ENCODE results near the gene PFAS. TPM values are rescaled to one million over a fixed set of nuclear protein-coding genes. Genes with fewer than 3 reads are reported as not detected.

Gene PFAS
- total RNA-seq, 2 experiments from 2014 or later, result 113 to 141 TPM

DNA sequence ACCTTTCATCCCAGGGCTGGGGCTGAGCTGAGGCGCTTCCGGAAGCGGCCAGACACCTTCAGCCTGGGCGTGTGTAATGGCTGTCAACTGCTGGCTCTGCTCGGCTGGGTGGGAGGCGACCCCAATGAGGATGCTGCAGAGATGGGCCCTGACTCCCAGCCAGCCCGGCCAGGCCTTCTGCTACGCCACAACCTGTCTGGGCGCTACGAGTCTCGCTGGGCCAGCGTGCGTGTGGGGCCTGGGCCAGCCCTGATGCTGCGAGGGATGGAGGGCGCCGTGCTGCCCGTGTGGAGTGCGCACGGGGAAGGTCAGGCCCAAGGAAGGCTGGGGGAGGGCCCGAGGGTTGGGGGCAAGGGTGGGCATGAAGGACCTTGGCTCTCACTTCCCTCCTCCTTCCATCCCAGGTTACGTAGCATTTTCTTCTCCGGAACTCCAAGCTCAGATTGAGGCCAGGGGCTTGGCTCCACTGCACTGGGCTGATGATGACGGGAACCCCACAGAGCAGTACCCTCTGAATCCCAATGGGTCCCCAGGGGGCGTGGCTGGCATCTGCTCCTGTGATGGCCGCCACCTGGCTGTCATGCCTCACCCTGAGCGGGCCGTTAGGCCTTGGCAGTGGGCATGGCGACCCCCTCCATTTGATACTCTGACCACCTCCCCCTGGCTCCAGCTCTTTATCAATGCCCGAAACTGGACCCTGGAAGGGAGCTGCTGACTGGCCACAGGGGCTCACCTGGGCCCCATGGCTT lies 19.6 kb downstream of the PFAS start:
- H3K36me3 Mint-ChIP-seq (ENCODE audit: low read depth), result peaks cover 40% of the 10 kb centered on the region
- H3K9me3 Mint-ChIP-seq (ENCODE audit: low read depth), result no peaks in the 10 kb centered on the region
- ChIA-PET CTCF (interaction anchor here (1.2 kb wide), 1 partner anchor 32 kb away, joined by 3 read pairs; no protein-coding TSS in a partner anchor), POLR2A (interaction anchor here (0.5 kb wide), 1 partner anchor 108 kb away, joined by 3 read pairs; the partner anchor contains the start of gene KRABD2)
- intact Hi-C loops (cut with DNase I, micrococcal nuclease), result no loop called here
- DNase-seq, result no peak
- no peaks in the 10 kb centered on the region for H3K4me1 Mint-ChIP-seq
- no peaks in the 10 kb centered on the region for H3K27me3 Mint-ChIP-seq
- no peak for ATAC-seq
- no peak overlapping the region for H3K4me3 Mint-ChIP-seq
- H3K27ac Mint-ChIP-seq, result no peak overlapping the region

DNA sequence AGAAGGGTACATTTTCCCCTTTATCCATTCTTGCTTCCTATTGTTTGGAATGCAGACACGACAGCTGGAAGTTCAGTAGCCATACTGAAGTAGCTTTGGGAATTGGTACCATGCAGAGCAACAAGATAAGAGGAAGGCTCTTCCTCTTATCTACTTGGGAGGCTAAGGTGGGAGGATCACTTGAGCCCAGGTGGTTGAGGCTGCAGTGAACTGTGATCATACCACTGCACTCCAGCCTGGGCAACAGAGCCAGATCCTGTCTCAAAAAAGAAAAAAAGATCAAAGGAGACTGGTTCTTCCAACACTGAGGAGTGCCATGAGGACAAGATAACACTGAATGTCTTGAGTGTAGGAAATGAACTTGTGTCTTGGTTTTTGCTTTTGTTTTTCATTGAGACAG lies 23.3 kb downstream of the PFAS start:
- CTCF ChIA-PET, result interaction anchor here (1.2 kb wide), 1 partner anchor 16 kb away, joined by 3 read pairs; the partner anchor contains the start of gene RANGRF
- DNase-seq (no peak), ATAC-seq (no peak)
- Mint-ChIP-seq H3K27ac (no peak overlapping the region), H3K36me3 (ENCODE audit: low read depth) (peaks cover 25% of the 10 kb centered on the region), H3K27me3 (no peaks in the 10 kb centered on the region), H3K4me1 (no peaks in the 10 kb centered on the region), H3K9me3 (ENCODE audit: low read depth) (no peaks in the 10 kb centered on the region), H3K4me3 (no peak overlapping the region)
- intact Hi-C loops (cut with DNase I, micrococcal nuclease), result no loop called here
- POLR2A ChIA-PET, result no interaction called here

DNA sequence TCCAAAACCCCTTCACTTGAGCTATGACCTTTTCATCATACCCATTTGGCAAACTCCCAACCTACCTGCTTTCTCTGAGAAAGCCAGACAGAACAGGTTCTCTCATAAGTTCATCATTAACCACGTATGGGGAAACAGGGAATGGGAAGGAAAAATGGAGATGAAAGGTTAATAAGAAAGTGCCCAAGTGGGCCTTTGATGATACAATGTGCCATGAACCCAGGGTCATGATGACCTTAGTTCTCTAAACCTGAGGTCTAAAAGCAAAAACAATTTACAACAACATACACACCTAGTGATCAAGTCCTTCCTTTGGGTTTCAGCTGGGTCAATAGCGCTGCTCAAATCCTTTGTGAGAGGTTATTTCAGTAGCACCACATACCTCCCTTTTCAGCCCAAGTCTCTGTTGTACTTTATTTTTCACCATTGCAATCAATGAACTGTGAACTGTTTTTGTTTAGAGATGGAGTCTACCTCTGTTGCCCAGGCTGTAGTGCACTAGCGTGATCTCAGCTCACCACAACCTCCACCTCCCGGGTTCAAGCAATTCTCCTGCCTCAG lies 24.9 kb downstream of the PFAS start:
- no peak for DNase-seq
- no peak for ATAC-seq

DNA sequence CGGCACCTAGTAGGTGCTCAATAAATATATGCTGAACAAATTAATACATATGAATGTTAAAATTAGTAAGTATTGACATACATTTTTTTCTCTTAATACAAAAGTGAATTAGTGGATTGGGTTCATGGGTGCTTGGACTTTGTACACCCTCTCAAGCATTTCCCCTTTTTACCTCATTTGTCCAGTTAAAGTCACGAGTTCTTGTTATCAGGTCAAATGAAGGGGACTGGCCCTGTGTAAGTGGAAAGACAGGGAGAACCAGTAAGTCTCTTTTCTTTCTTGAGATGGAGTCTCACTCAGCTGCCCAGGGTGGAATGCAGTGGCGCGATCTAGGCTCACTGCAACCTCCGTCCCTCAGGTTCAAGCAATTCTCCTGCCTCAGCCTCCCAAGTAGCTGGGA lies 25.7 kb downstream of the PFAS start:
- no peak for DNase-seq
- Mint-ChIP-seq H3K27me3 (no peaks in the 10 kb centered on the region), H3K27ac (no peak overlapping the region), H3K36me3 (ENCODE audit: low read depth) (peaks cover 20% of the 10 kb centered on the region), H3K4me1 (no peaks in the 10 kb centered on the region), H3K9me3 (ENCODE audit: low read depth) (no peaks in the 10 kb centered on the region), H3K4me3 (no peak overlapping the region)
- POLR2A ChIA-PET, result no interaction called here
- CTCF ChIA-PET, result no interaction called here
- no peak for ATAC-seq
- intact Hi-C loops (cut with DNase I, micrococcal nuclease), result no loop called here

More for the DNA sequence above, 24.9 kb downstream of the PFAS start:
- no peak overlapping the region for H3K4me3 Mint-ChIP-seq
- intact Hi-C loops (cut with DNase I, micrococcal nuclease), result no loop called here
- peaks cover 23% of the 10 kb centered on the region for H3K36me3 Mint-ChIP-seq (ENCODE audit: low read depth)
- ChIA-PET POLR2A (no interaction called here), CTCF (no interaction called here)
- no peak overlapping the region for H3K27ac Mint-ChIP-seq
- no peaks in the 10 kb centered on the region for H3K27me3 Mint-ChIP-seq
- no peaks in the 10 kb centered on the region for H3K9me3 Mint-ChIP-seq (ENCODE audit: low read depth)
- no peaks in the 10 kb centered on the region for H3K4me1 Mint-ChIP-seq

DNA sequence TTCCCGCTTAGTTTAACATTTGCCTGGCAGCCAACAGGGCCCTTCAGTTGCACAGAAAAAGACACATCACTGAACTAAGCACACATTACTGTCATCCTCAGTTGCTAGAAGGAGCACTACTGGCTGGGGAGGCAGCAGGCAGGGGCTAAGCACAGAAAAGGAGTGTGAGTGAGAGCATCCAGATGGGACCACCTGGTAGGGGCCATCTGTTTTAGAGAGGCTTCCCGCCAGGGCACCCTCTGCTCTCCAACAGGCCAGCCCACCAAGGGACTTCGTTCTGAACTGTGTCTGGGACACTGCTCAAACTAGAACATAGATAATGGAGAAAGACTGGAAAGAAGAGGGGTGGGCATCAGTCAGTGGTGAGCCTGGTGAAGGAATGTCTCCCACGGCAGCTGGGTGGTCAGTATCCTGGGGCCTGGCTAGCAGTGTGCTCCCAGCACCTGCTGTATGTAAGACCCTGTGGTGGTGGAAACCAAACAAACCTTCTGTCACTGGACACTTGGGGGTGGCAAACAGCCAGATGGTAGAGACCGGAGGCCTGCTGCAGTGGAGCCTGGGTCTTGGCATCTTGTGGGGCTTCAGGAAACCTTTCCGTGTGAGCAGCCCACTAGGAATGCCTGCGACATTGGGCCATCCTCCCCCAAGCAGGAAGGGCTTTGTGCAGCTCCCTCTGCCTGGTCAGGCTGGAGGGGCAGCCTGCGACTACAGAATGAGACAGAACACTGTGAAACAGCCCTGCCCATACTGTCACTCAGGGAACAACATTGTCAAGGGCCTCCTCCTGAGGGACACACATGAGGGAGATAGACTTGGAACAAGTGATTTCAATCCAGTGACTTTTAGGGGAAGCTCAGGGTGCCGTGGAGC lies 26.6 kb downstream of the PFAS start:
- ATAC-seq, result no peak
- no peaks in the 10 kb centered on the region for H3K4me1 Mint-ChIP-seq
- intact Hi-C loops (cut with DNase I, micrococcal nuclease), result no loop called here
- H3K9me3 Mint-ChIP-seq (ENCODE audit: low read depth), result no peaks in the 10 kb centered on the region
- ChIA-PET CTCF (interaction anchor here (0.6 to 0.8 kb wide), 3 partner anchors 17 to 42 kb away, joined by 3 to 4 read pairs (median 4); no protein-coding TSS in a partner anchor), POLR2A (no interaction called here)
- H3K27ac Mint-ChIP-seq, result no peak overlapping the region
- H3K36me3 Mint-ChIP-seq (ENCODE audit: low read depth), result peaks cover 16% of the 10 kb centered on the region
- no peaks in the 10 kb centered on the region for H3K27me3 Mint-ChIP-seq
- no peak overlapping the region for H3K4me3 Mint-ChIP-seq
- DNase-seq, result no peak

DNA sequence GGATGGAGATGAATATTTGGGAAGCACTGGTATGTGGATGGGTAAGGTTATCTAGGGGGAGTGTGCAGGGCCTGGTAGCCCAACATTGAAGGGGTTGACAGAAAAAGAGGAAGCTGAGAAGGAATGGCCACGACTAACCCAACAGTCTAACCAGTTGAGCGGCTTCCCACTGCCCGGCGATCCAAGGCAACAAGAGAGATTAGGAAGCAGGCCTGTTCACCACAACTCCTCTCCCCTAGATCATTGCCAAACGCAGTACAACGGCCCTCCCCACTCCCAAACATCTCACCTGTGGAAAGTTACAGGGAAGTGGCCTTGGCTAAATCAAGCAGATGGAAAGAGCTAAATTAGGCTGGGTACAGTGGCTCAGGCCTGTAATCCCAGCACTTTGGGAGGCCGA lies 28.2 kb downstream of the PFAS start:
- peaks cover 2% of the 10 kb centered on the region for H3K4me1 Mint-ChIP-seq
- H3K4me3 Mint-ChIP-seq, result no peak overlapping the region
- H3K9me3 Mint-ChIP-seq (ENCODE audit: low read depth), result no peaks in the 10 kb centered on the region
- DNase-seq (no peak), ATAC-seq (no peak)
- peaks cover 7% of the 10 kb centered on the region for H3K36me3 Mint-ChIP-seq (ENCODE audit: low read depth)
- intact Hi-C loops (cut with DNase I, micrococcal nuclease), result no loop called here
- no peaks in the 10 kb centered on the region for H3K27me3 Mint-ChIP-seq
- CTCF ChIA-PET, result interaction anchor here (0.6 to 0.7 kb wide), 2 partner anchors 18 to 139 kb away, joined by 3 read pairs; partner anchors contain the start of gene SLC25A35
- H3K27ac Mint-ChIP-seq, result no peak overlapping the region
- POLR2A ChIA-PET, result no interaction called here

DNA sequence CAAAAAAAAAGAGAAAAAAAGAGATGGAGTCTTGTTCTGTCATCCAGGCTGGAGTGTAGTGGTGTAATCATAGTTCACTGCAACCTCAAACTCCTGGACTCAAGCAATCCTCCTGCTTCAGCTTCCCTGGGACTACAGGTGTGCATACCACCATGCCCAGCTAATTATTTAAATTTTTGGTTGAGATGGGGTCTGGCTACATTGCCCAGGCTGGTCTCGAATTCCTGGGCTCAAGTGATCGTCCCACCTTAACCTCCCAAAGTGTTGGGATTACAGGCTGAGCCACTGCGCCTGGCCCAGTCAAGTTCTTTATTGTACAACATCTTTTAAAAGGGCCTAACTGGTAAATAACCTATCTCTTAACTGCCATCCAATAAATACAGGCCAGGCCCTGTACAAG lies 33.3 kb downstream of the PFAS start:
- ChIA-PET POLR2A (no interaction called here), CTCF (interaction anchor here (1.5 kb wide), 1 partner anchor 18 kb away, joined by 5 read pairs; no protein-coding TSS in a partner anchor)
- no peaks in the 10 kb centered on the region for H3K27me3 Mint-ChIP-seq
- ATAC-seq (no peak), DNase-seq (no peak)
- H3K4me1 Mint-ChIP-seq, result peaks cover 2% of the 10 kb centered on the region
- H3K4me3 Mint-ChIP-seq, result no peak overlapping the region
- no peaks in the 10 kb centered on the region for H3K9me3 Mint-ChIP-seq (ENCODE audit: low read depth)
- no peak overlapping the region for H3K27ac Mint-ChIP-seq
- no peaks in the 10 kb centered on the region for H3K36me3 Mint-ChIP-seq (ENCODE audit: low read depth)
- intact Hi-C loops (cut with DNase I, micrococcal nuclease), result no loop called here

DNA sequence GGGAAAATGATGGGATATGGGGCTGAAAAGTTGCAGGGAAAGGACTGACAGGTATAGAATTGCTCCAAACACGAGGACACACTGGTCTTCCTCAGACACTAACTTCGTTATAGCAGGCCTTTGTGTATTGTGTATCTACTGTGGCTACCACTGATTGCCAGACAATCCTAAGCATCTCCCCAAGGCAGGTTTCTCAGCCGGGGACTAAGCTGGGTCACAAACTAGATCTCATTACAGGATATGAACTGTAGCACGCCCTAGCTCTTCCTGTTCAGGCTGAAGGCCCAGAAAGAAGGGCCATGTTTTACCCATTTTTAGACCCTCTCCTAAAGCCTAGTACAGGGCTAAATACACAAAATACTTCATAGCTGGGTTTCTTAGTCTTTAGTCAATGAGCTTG lies 34.3 kb downstream of the PFAS start:
- ATAC-seq (no peak), DNase-seq (no peak)
- Mint-ChIP-seq H3K27me3 (no peaks in the 10 kb centered on the region), H3K4me3 (no peak overlapping the region), H3K36me3 (ENCODE audit: low read depth) (no peaks in the 10 kb centered on the region), H3K27ac (no peak overlapping the region), H3K4me1 (peaks cover 8% of the 10 kb centered on the region), H3K9me3 (ENCODE audit: low read depth) (no peaks in the 10 kb centered on the region)
- ChIA-PET POLR2A (no interaction called here), CTCF (interaction anchor here (0.6 to 1.9 kb wide), 4 partner anchors 17 to 448 kb away, joined by 3 to 7 read pairs (median 4); no protein-coding TSS in a partner anchor)
- intact Hi-C loops (cut with DNase I, micrococcal nuclease), result no loop called here

DNA sequence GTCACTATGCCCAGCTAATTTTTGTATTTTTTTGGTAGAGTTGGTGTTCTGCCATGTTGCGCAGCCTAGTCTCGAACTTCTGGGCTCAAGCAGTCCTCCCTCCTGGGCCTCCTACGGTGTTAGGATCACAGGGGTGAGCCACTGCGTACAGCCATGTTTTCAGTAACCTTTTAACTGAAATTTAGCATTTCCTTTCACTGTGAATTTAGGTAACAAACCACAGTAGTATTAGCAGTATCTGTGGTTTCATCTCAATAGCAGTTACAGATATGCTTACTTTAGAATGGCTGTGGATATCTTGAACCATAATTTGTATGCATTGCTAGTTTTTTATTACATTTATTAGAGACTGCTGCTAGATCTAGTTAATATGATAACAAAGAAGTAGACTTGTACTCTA lies 35.0 kb downstream of the PFAS start:
- Mint-ChIP-seq H3K27me3 (no peaks in the 10 kb centered on the region), H3K4me3 (no peak overlapping the region), H3K27ac (no peak overlapping the region), H3K4me1 (peaks cover 8% of the 10 kb centered on the region), H3K36me3 (ENCODE audit: low read depth) (peaks cover under 1% of the 10 kb centered on the region), H3K9me3 (ENCODE audit: low read depth) (no peaks in the 10 kb centered on the region)
- ChIA-PET POLR2A (interaction anchor here (0.6 kb wide), 1 partner anchor 11 kb away, joined by 3 read pairs; the partner anchor contains the start of gene SLC25A35), CTCF (interaction anchor here (0.6 to 1.9 kb wide), 4 partner anchors 17 to 209 kb away, joined by 3 to 7 read pairs (median 5); no protein-coding TSS in a partner anchor)
- ATAC-seq, result no peak
- intact Hi-C loops (cut with DNase I, micrococcal nuclease), result no loop called here
- DNase-seq, result no peak

DNA sequence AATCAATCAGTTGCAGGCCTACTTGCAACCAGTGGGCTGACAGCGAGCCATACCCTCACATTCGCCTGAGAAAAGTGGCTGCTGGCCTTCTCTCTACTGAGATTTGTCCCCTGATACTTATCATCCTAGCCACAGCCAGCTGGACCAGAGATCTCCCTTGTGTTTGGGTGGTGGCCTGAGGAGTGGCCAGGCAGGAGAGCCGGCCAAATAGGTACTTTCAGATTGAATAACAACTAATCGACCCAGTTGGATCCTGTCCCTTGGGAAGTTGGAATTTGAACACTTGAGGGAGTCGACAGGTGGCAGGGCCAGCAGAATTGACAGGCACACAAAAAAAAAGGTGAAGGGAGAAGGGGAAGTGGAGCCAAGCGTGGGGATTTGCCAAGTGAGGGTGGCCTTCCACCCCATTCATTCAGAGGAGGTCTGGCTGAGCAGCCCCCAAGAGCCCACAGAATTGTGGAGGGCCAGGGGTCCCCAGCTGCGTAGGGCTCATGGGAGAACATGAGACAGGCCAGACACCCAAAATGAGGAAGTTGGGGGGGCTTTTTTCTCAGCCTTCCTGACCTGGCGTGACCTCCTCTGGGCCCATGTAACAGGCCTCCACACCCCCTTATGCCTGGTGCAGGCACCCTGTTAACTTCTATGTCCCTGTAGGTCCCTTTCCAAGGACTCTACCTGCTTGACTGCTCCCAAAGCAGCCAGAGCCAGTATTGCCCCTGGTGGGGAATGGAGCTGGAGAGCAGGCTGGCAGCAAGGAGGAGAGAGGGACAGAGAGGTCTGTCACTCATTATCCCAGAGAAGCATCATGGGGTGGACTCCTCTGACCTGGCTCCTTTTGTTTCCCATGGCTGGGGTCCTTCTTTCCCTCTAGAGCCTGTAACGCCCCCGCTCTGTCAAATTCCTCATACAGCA lies 36.4 kb downstream of the PFAS start:
- H3K4me1 Mint-ChIP-seq, result peaks cover 22% of the 10 kb centered on the region
- H3K27me3 Mint-ChIP-seq, result no peaks in the 10 kb centered on the region
- H3K4me3 Mint-ChIP-seq, result no peak overlapping the region
- no peak overlapping the region for H3K27ac Mint-ChIP-seq
- intact Hi-C loops (cut with DNase I, micrococcal nuclease), result no loop called here
- peaks cover 10% of the 10 kb centered on the region for H3K36me3 Mint-ChIP-seq (ENCODE audit: low read depth)
- ATAC-seq (no peak), DNase-seq (no peak)
- no peaks in the 10 kb centered on the region for H3K9me3 Mint-ChIP-seq (ENCODE audit: low read depth)
- POLR2A ChIA-PET, result no interaction called here
- CTCF ChIA-PET, result no interaction called here

All from activated CD4-positive, alpha-beta T cell treated with anti-CD3 and anti-CD28 coated beads for 36 hours (primary cell).